GM12865 (cell line): ENCODE measurements around the gene ESRRA.

Experiments
- DNase-seq: peaks from one replicate; pipeline ENCODE4 v3.0.0; 2010; ENCODE audit warnings: low read depth
- H3K4me3 ChIP-seq: 2 replicates; pipeline ENCODE4 v1.5.1; 2011; ENCODE audit warnings: mild to moderate bottlenecking, low read depth, low read length, control low read depth
- TF ChIP-seq, protein P1 (sequence below): IDR thresholded peaks from 2 replicates; pipeline ENCODE4 v1.5.1; 2011; ENCODE audit warnings: low read length, control low read depth, low read depth, inconsistent platforms; ENCODE audit not compliant: insufficient read depth; ENCODE audit errors: missing control alignments

The ESRRA gene

DNA sequence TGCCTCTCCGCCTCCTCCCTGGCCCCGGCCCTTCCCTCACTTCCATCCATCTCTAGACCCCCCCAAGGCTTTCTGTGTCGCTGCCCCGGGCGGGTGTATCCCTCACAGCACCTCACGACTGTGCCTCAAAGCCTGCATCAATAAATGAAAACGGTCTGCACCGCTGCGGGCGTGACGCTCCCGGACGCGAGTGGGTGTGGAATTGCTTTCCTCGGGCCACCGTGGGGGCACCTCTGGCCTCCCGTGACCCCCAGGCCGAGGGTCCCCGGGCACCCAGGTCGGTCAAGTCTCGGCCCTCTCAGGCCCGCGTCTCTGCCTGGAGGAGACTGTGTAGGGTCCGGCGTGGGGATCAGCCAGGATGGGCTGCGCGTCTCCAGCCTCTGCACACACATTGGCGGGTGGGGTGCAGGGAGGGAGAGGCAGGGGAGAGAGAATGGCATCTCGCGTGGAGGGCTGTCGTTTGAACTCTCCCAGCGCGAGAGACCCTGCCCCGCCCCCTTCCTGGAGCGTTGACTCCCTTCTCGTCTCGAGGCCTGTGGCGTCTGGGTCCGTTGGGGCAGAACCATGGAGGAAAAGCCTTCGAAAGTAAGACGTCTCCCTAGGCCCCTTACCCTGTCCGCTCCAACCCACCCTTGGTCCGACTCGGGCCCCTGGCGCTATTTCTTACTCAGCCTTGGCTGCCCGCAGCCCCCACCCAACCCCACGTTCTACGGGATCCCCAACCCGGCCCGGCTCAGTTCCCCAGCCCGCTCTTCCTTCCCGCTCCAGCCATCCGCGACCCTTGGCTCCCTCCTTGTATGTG is 5.3 kb upstream of the ESRRA start, which contains the start of gene CATSPERZ:
Gene CATSPERZ (plus strand): TSS at position 512 of the 802 bp plus-strand sequence. CDS start 53 bp downstream, at position 565.
- peak within 1 kb of the TSS; percentile 16 for H3K4me3 ChIP-seq
- TF ChIP-seq, protein P1, sequence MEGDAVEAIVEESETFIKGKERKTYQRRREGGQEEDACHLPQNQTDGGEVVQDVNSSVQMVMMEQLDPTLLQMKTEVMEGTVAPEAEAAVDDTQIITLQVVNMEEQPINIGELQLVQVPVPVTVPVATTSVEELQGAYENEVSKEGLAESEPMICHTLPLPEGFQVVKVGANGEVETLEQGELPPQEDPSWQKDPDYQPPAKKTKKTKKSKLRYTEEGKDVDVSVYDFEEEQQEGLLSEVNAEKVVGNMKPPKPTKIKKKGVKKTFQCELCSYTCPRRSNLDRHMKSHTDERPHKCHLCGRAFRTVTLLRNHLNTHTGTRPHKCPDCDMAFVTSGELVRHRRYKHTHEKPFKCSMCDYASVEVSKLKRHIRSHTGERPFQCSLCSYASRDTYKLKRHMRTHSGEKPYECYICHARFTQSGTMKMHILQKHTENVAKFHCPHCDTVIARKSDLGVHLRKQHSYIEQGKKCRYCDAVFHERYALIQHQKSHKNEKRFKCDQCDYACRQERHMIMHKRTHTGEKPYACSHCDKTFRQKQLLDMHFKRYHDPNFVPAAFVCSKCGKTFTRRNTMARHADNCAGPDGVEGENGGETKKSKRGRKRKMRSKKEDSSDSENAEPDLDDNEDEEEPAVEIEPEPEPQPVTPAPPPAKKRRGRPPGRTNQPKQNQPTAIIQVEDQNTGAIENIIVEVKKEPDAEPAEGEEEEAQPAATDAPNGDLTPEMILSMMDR, result no peak

DNA sequence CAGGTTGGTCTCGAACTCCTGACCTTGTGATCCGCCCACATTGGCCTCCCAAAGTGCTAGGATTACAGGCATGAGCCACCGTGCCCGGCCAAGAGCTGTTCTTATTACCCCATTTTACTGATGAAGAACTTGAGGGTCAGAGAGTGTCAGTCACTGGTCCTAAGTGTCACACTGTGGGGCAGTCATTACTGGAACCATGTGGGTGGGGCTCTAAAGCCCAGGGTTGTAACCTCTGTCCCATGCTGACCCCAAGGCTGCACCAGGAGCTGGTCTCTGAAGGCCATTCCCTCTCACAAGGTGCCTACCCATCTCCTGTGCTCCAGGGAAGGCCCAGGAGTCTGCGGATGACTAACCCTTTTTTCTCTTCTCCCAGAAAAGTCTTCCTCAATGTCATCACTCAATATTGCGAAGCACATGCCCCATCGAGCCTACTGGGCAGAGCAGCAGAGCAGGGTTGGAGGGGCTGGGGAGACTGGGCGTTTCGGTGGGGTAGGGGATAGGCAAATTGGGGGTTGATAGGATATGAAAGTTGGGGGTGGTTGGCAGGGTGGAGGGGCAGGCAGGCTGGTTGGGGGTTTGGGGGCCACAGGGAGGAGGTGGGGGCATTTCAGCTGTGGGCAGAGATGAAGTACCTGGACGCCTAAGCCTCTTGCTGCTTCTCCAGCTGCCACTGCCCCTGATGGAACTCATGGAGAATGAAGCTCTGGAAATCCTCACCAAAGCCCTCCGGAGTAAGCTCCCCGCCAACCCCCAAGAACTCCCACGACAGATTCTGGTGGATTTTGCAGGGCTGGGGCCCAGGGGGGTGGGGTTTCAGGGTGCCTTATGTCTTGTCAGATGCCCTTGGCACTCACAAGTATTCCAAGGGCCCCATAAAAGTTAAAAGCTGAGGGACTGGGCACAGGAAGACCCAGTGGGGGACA is 2.0 kb upstream of the ESRRA start:
- H3K4me3 ChIP-seq, result peak overlapping the region; percentile 64
- TF ChIP-seq, protein P1, result no peak
- DNase-seq, result no peak

More for the DNA sequence above, 5.3 kb upstream of the ESRRA start, which contains the start of gene CATSPERZ:
- no peak for DNase-seq

DNA sequence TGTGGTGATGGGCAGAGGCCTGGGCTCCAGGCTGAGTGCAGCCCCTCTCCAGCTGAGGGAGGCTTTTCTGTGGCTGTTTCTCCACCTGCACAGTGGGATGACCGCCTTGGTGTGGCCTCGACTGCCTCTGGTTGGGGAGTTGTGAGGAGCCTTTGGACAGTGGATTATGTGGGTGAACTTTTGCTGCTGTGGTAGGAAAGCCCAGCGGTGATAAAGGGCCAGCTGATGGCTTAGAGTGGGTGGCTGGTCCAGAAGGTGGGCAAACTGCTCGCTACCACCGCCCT is 1.4 kb upstream of the ESRRA start:
- DNase-seq, result no peak
- TF ChIP-seq, protein P1, result no peak
- peak overlapping the region; percentile 64 for H3K4me3 ChIP-seq

DNA sequence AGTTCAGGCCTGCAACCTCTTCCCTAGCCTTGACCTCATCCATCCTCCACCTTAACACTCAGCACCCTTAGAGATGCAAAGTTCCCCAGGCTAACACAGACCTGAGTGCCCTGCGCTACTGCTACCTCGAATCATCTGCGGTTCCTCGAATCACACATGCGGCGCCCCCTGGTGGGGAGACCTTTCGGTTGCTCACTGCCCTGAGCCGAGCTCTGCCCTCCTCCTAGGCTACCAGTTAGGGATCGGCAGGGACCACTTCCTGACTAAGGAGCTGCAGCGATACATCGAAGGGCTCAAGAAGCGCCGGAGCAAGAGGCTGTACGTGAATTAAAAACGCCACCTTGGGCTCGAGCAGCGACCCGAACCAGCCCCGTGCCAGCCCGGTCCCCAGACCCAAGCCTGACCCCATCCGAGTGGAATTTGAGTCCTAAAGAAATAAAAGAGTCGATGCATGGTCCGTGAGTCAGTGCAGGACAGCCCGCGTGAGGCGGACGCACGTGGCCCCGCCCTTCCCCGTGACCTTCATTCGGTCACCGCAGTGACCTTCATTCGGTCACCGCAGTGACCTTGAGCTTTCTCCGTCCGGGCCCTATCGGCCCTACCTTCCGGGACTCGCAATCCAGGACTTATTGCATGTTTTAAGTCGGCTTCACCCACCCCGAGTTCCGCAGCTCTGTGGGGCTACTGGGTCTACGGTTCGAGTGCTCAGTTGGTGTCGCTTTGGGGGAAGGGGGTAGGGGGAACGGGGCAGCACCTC is 830 bp upstream of the ESRRA start:
- TF ChIP-seq, protein P1, result peak; percentile 89
- H3K4me3 ChIP-seq, result peak overlapping the region; percentile 64
- DNase-seq, result peak; percentile 97

DNA sequence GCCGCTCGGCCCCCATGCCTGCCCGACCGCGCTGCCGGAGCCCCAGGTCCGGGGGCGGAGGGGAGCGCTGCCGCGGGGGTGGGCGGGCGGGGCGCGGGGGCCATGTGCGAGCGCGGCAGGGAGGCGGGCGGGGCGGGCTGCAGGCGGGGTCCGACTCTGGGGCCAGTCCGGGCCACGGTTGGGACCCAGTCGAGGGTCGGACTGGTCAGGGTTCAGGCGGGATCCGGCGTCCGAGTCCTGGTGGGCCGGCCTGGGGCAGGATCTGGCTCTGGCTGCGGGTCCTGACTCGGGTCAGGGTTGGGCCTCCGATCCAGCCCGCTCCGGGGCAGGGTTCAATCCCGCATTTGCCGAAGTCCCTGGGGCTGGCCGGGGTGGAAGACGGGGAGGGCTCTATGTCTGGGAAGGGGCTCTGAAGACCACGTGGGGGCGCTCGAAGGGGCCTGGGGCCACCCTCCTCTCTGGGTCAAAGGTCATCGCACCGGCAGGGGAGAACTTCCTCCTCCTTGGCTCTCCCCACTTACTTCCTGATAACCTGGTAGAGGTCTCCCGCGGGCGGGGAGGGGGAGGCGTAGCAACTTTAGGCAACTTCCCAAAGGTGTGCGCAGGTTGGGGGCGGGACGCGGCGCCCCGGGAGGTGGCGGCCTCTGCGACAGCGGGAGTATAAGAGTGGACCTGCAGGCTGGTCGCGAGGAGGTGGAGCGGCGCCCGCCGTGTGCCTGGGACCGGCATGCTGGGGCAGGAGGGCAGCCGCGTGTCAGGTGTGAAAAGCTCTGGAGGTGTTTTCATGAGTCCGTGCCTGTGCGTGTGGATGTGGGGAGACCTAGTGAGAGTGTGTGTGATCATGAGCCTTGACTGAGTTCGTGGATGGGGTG is 603 bp downstream of the ESRRA start:
- TF ChIP-seq, protein P1, result peak; percentile 47
- DNase-seq, result peak; percentile 78
- H3K4me3 ChIP-seq, result peak overlapping the region; percentile 94

DNA sequence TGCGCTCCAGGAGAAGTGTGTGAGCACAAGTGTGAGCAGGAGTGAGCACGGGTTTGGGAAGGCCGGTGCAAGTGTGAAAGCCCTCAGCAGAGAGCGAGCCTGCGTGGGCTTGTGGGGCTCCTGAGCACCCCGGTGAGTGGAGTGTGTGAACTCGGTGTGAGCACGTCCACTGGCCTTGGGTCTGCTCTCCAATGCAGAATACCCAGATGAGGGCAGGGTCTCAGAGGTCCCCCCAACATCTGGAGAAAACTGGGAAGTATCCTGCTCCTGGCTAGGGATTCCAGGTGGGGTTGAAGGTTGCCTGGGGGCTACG is 1.2 kb downstream of the ESRRA start:
- peak overlapping the region; percentile 94 for H3K4me3 ChIP-seq
- no peak for DNase-seq
- TF ChIP-seq, protein P1, result no peak
